Fibroblast of pulmonary artery (primary cell): ENCODE results near the gene PNLIPRP2.

Experiments used
- DNase-seq: peaks from one replicate; pipeline ENCODE4 v3.0.0-alpha.2; 2010; ENCODE audit warnings: low read depth
- H3K4me3 ChIP-seq: replicated peaks from 2 replicates; pipeline ENCODE4 v1.5.1; 2011; ENCODE audit warnings: low read depth, mild to moderate bottlenecking, control low read depth, low read length, moderate library complexity
- TF ChIP-seq, protein P1 (sequence below): IDR thresholded peaks from 2 replicates; pipeline ENCODE4 v1.5.1; 2011; ENCODE audit warnings: mild to moderate bottlenecking, control low read depth, low read length, inconsistent platforms; ENCODE audit errors: missing control alignments

PNLIPRP2 gene

DNA sequence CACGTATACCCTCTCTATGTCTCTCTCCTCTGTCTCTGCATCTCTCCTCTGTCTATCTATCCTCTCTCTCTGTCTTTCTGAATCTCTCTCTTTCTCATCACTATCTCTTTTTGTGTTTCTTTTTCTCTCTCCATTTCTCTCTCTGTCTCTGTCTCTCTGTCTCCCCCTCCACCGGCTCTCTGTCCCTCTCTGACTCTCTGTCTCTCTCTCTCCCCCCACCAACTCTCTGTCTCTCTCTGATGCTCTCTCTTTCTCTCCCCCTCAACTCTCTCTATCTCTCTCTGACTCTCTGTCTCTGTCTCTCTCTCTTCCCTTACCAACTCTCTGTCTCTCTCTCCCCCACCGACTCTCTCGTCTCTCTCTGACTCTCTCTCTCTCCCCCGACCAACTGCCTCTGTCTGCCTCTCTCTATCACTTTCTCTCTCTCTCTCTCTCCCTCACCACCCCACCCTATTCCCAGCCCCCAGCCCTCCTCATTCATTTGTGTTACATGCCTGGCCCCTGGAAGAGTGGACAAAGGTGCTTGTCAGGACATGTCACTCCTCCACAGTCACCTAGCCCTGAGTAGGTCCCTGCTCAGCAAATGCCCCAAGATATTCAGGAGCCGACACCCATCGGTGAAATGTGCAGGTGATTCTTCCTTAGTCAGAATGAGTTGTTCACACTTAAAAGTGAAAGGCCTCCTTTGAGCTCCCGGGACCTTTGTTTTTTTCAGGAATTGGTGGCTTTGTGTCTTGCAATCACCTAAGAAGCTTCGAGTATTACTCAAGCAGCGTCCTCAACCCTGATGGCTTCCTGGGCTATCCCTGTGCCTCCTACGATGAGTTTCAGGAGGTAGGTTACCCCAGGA lies 13.6 kb downstream of the PNLIPRP2 start:
- TF ChIP-seq, protein P1, sequence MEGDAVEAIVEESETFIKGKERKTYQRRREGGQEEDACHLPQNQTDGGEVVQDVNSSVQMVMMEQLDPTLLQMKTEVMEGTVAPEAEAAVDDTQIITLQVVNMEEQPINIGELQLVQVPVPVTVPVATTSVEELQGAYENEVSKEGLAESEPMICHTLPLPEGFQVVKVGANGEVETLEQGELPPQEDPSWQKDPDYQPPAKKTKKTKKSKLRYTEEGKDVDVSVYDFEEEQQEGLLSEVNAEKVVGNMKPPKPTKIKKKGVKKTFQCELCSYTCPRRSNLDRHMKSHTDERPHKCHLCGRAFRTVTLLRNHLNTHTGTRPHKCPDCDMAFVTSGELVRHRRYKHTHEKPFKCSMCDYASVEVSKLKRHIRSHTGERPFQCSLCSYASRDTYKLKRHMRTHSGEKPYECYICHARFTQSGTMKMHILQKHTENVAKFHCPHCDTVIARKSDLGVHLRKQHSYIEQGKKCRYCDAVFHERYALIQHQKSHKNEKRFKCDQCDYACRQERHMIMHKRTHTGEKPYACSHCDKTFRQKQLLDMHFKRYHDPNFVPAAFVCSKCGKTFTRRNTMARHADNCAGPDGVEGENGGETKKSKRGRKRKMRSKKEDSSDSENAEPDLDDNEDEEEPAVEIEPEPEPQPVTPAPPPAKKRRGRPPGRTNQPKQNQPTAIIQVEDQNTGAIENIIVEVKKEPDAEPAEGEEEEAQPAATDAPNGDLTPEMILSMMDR: no peak
- no peak for DNase-seq
- H3K4me3 ChIP-seq: no peak overlapping the region

GRCh38 chr10:116636385-116636784 lies 15.6 kb downstream of the PNLIPRP2 start:
- no peak for DNase-seq
- TF ChIP-seq, protein P1: no peak
- H3K4me3 ChIP-seq: no peak overlapping the region

DNA sequence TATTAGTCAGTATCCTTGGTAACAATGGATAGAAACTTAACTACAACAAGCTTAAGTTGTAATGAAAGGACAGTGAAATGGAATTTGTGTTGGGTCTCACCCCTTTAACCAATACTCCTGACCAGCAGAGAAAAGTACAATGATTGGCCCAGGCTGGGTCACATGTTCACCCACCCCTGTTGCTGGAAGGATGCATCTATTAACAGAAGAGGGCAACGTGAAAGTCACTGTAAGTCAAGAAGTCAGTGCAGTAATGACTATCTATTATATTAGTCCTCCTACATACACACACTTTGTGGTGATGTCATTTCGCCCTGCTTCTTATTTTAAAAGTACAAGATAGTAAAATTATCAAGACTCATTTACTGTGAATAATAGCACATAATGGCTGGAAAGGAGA lies 16.2 kb downstream of the PNLIPRP2 start:
- H3K4me3 ChIP-seq: no peak overlapping the region
- DNase-seq: no peak

DNA sequence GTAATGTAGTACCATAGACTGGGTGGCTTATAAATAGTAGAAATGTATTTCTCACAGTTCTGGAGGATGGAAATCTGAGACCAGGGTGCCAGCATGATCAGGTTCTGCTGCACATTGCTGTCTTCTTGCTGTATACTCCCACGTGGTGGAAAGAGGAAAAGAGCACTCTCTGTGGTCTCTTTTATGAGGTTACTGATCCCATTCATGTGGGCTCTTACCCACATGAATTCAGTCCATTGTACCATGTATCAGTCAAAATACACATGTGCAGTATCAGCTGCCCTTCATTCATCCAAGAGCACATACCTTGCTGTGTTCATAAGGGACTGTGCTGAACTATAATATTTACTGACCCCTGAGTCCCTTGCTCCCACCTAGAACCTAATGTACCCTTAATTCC lies 17.1 kb downstream of the PNLIPRP2 start:
- TF ChIP-seq, protein P1: no peak
- DNase-seq: no peak
- no peak overlapping the region for H3K4me3 ChIP-seq

More for the DNA sequence above, 16.2 kb downstream of the PNLIPRP2 start:
- TF ChIP-seq, protein P1: no peak

DNA sequence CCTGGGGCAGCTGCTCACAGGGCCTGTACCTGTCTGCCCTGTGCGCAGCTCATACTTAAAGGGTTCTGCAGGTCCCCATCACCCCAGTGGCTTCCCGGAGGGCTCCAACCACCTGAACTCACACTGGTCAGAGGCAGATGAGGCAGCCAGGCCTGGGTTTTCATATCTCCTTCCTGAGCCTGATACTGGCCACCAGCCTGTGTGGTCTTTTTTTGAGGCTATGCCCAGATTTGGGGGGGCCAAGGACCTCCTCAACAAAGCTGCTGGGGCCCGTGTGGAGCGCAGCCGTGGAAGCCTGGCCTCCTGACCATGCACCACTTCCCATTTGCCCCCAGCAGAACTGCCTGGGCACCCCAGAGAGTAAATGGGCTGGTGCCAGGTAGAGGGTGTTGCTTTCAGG lies 25.7 kb downstream of the PNLIPRP2 start:
- no peak for DNase-seq
- TF ChIP-seq, protein P1: no peak
- no peak overlapping the region for H3K4me3 ChIP-seq

DNA sequence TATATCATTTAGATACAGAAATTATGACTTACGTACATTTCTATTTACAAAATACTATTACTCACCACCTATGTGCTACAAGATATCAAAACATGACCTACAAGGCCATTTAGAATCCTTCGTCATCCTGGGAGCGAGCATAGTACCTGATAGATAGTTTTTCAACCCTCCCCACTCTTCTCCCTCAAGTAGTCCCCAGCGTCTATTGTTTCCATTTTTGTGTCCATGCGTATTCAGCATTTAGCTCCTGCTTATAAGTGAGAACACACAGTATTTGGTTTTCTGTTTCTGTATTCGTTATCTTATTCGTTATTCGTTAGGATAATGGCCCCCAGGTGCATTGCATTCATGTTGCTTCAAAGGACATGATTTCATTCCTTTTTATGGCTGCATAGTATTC lies 28.1 kb downstream of the PNLIPRP2 start:
- TF ChIP-seq, protein P1: no peak
- no peak for DNase-seq
- H3K4me3 ChIP-seq: no peak overlapping the region

DNA sequence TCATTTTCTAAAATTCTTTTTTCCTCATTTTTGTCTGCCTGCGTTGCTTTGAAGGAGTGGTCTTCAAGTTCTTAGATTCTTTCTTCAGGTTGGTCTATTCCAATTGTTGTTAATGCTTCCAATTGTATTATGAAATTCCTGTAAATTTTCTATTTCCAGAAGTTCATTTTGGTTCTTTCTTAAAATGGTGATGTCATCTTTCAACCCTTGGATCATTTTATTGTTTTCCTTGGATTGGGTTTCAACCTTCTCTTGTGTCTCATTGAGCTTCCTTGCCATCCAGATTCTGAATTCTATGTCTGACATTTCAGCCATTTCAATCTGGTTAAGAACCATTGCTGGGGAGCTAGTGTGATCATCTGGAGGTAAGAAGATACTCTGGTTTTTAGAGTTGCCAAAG lies 33.1 kb downstream of the PNLIPRP2 start:
- H3K4me3 ChIP-seq: no peak overlapping the region
- TF ChIP-seq, protein P1: no peak
- no peak for DNase-seq
